Stomach (tissue), 4 donors: ENCODE results near the gene OR9Q1.

Experiments used
- CTCF ChIP-seq, 7 experiments: fragments of 450-650 bp in 4 of 7; fragments of 200-600 bp in 3 of 7; sonication (generic) in 3 of 7; IDR thresholded peaks; one replicate each; pipeline ENCODE4 v1.5.1; 2016 to 2019; ENCODE audit warnings: antibody characterized with exemption in 7 of 7, control low read depth in 2 of 7, mild to moderate bottlenecking in 1 of 7
- EP300 ChIP-seq: sonication (generic); formaldehyde crosslinking; IDR thresholded peaks from one replicate; pipeline ENCODE4 v1.6.1; 2017; ENCODE audit warnings: antibody characterized with exemption

GRCh38 chr11:57982776-57983175, 40.9 kb upstream of the OR9Q1 start:
- TF ChIP-seq CTCF (IDR thresholded peaks at IDR 0.05) (no peak), EP300 (no peak)
